ENCODE measurements around the gene RNU6-9. TPM values are rescaled to one million over a fixed set of nuclear protein-coding genes. Genes with fewer than 3 reads are reported as not detected.

RNU6-9 gene
- total RNA-seq, 1 donor from 2014 or later, result not detected

DNA sequence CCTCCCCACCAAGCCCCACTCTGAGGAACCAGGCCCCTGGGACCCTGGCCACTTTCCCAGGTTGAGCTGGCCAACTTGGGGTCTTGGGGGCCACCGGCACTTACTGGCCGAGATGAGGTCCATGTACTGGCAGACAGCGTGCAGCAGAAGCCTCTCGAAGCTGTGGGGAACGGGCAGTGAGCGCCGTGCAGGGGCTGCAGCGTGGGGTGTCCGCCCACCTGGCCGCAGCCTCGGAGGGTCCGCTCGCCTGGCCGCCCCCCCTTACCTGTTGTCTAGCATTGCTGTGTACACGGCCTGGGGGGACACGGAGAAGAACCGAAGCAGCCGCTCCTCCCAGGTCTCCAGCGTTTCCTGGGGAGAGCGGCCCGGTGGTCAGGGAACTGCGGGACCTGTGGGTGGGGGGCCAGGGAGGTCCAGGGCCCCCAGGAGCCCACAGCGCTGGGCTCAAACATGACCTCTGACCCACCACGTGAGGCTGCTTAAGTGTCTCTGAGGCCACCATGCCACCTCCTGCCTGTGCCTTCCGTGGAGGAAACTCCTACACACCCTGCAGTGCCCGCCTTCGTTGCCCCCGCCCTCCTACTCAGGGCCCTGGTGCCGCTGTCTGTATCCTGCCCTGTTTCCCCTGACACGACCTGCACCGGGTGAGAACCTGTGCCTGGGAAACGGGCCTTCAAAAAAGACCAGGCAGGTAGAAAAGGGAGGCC lies 6.2 kb downstream of the RNU6-9 start:
- no peak for DNase-seq (ENCODE audit: low read depth, low spot score)
- no peak for TF ChIP-seq CTCF (conservative IDR thresholded peaks at IDR 0.05)
- Mint-ChIP-seq H3K4me3 (no peak overlapping the region), H3K9me3 (no peaks in the 10 kb centered on the region), H3K27ac (ENCODE audit: unreplicated experiment) (no peak overlapping the region), H3K4me1 (no peaks in the 10 kb centered on the region), H3K36me3 (ENCODE audit: low read depth) (no peaks in the 10 kb centered on the region), H3K27me3 (ENCODE audit: low read depth) (no peaks in the 10 kb centered on the region)

DNA sequence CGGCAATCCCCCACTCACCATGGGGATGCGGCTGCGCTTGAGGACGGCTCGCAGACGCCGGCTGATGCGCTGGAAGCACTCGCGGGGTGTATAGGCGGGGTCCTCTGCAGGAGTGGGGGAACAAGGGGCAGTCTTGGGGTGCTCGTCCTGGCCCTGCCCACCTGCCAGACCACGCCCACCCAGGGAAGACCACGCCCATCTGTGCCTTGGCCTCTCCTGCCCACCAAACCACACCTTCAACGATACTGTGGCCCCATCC lies 6.7 kb downstream of the RNU6-9 start:
- H3K4me1 Mint-ChIP-seq, result no peaks in the 10 kb centered on the region
- H3K4me3 Mint-ChIP-seq, result no peak overlapping the region
- no peaks in the 10 kb centered on the region for H3K27me3 Mint-ChIP-seq (ENCODE audit: low read depth)
- H3K36me3 Mint-ChIP-seq (ENCODE audit: low read depth), result no peaks in the 10 kb centered on the region
- H3K27ac Mint-ChIP-seq (ENCODE audit: unreplicated experiment), result no peak overlapping the region
- H3K9me3 Mint-ChIP-seq, result no peaks in the 10 kb centered on the region
- no peak for TF ChIP-seq CTCF (conservative IDR thresholded peaks at IDR 0.05)
- DNase-seq (ENCODE audit: low read depth, low spot score), result no peak

DNA sequence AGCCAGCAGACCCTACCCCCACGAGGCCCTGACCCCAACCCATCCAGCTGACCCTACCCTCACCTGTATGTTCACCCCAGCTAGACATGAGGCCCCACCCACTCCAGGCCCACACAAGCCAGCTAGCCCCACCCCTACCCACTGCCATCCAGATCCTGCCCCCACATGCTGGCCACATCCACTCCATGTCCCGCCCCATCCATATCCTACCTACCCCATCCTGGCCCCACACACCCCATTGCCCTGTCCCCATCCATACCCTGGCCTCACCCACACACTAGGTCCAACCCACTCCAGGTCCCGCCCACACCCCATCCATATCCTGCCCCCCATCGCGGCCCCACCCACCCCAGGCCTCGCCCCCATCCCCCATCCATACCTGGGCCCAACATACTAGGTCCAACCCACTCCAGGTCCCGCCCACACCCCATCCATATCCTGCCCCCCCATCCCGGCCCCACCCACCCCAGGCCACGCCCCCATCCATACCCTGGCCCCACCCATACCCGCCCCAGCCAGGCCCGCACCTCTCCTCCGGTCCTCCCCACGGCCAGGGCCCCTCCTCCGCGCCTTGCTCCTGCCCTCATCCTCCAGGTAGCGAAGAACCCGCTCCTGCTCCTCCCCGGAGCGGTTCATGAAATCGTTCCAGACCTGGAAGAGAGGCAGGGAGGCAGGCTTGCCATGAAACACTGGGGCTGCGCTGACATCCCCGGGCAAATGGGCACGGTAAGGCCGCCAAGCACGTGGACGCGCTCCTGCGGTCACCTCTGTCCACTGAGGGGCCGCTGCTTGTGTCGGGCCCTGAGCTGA lies 7.2 kb downstream of the RNU6-9 start:
- no peaks in the 10 kb centered on the region for H3K36me3 Mint-ChIP-seq (ENCODE audit: low read depth)
- no peaks in the 10 kb centered on the region for H3K9me3 Mint-ChIP-seq
- no peaks in the 10 kb centered on the region for H3K27me3 Mint-ChIP-seq (ENCODE audit: low read depth)
- H3K4me3 Mint-ChIP-seq, result no peak overlapping the region
- no peak for TF ChIP-seq CTCF (conservative IDR thresholded peaks at IDR 0.05)
- no peaks in the 10 kb centered on the region for H3K4me1 Mint-ChIP-seq
- H3K27ac Mint-ChIP-seq (ENCODE audit: unreplicated experiment), result no peak overlapping the region
- no peak for DNase-seq (ENCODE audit: low read depth, low spot score)

DNA sequence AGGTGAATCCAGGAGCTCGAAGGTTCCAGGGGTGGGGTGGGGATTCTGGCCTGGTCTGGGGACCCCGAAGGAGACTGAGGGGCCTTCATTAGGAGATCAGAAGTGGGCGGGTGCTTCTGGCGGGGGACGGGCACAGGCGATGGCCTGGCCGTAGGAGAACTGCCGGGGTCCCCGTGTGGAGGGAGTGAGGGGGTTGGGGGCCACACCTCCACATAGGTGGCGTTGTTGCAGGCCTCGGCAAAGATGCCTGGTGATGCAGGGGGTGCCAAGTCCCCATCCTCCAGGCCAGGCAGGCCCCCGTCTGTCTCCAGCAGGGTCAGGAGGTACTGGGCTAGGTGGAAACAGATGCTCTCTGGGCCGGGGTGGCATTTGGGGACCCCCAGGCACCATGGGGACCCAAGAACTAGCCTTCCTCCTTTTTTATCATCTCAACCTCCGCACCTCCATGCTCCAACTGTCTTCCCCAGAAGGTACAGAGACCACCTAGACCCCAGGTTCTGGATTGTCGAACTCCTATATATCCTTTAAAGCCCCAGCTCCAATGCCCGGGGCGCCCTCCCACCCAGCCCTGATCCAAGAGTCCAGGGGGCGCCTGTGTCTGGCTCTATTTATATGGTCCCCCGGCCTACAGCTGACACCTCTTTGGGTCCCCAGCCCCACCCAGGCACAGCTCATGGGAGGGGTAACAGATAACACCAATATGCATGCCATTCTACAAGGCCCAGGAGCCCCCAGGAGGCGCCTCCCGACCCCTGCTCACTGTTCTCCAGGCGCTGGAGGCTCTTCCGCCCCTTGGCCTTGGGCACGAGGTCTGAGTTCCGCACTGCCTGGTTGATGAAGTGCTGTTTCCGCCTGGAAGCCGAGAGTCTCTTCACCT lies 8.2 kb downstream of the RNU6-9 start:
- Mint-ChIP-seq H3K27me3 (ENCODE audit: low read depth) (no peaks in the 10 kb centered on the region), H3K36me3 (ENCODE audit: low read depth) (no peaks in the 10 kb centered on the region), H3K27ac (ENCODE audit: unreplicated experiment) (no peak overlapping the region), H3K4me1 (no peaks in the 10 kb centered on the region), H3K9me3 (no peaks in the 10 kb centered on the region), H3K4me3 (no peak overlapping the region)
- TF ChIP-seq CTCF (conservative IDR thresholded peaks at IDR 0.05), result no peak
- DNase-seq (ENCODE audit: low read depth, low spot score), result no peak

GRCh38 chr19:902093-902370 lies 8.7 kb downstream of the RNU6-9 start:
- H3K9me3 Mint-ChIP-seq, result no peaks in the 10 kb centered on the region
- no peaks in the 10 kb centered on the region for H3K36me3 Mint-ChIP-seq (ENCODE audit: low read depth)
- H3K4me1 Mint-ChIP-seq, result no peaks in the 10 kb centered on the region
- no peaks in the 10 kb centered on the region for H3K27me3 Mint-ChIP-seq (ENCODE audit: low read depth)
- no peak for TF ChIP-seq CTCF (conservative IDR thresholded peaks at IDR 0.05)
- DNase-seq (ENCODE audit: low read depth, low spot score), result no peak
- H3K27ac Mint-ChIP-seq (ENCODE audit: unreplicated experiment), result no peak overlapping the region
- no peak overlapping the region for H3K4me3 Mint-ChIP-seq
